BJ (cell line): Measurements from ENCODE around the gene KEL. TPM values are rescaled to one million over a fixed set of nuclear protein-coding genes. Genes with fewer than 3 reads are reported as not detected.

Source experiments
- CTCF ChIA-PET: fragments of 350-600 bp; formaldehyde crosslinking; extraction: SDS; loops from one replicate; lab custom pipeline; 2021; ENCODE audit warnings: antibody characterized with exemption, inconsistent platforms; lab: Yijun Ruan, JAX
- POLR2A ChIA-PET: fragments of 300-600 bp; sonication (Branson Sonifier 250); formaldehyde crosslinking; extraction: SDS; loops from one replicate; lab custom pipeline; 2021; ENCODE audit warnings: antibody characterized with exemption; lab: Charles Lee
- DNase-seq: peaks from one replicate; pipeline ENCODE4 v3.0.0-alpha.2; 2011; ENCODE audit warnings: low read depth
- H3K27me3 ChIP-seq: 2 replicates; pipeline ENCODE4 v1.6.0; 2011; ENCODE audit warnings: low read length; ENCODE audit not compliant: control insufficient read depth, insufficient read depth
- H3K36me3 ChIP-seq: 2 replicates; pipeline ENCODE4 v1.5.1; 2011; ENCODE audit warnings: low read length; ENCODE audit not compliant: control insufficient read depth, insufficient read depth
- H3K4me3 ChIP-seq: 2 replicates; pipeline ENCODE4 v1.5.1; 2011; ENCODE audit warnings: low read depth, mild to moderate bottlenecking, control low read depth, low read length
- polyA plus RNA-seq: library from polyadenylated mRNA; depleted of rRNA; stranded (reverse); fragments of >200 nt; gene quantifications from 2 replicates; pipeline ENCODE4 v1.2.3, GENCODE V29; 2011
- TF ChIP-seq, protein P1 (sequence below): IDR thresholded peaks from 2 replicates; pipeline ENCODE4 v1.5.1; 2011; ENCODE audit warnings: low read depth, mild to moderate bottlenecking, control low read depth, inconsistent platforms, low read length, moderate library complexity; ENCODE audit not compliant: insufficient read depth

The KEL gene
- polyA plus RNA-seq, 1 experiment, result 0.31 TPM

DNA sequence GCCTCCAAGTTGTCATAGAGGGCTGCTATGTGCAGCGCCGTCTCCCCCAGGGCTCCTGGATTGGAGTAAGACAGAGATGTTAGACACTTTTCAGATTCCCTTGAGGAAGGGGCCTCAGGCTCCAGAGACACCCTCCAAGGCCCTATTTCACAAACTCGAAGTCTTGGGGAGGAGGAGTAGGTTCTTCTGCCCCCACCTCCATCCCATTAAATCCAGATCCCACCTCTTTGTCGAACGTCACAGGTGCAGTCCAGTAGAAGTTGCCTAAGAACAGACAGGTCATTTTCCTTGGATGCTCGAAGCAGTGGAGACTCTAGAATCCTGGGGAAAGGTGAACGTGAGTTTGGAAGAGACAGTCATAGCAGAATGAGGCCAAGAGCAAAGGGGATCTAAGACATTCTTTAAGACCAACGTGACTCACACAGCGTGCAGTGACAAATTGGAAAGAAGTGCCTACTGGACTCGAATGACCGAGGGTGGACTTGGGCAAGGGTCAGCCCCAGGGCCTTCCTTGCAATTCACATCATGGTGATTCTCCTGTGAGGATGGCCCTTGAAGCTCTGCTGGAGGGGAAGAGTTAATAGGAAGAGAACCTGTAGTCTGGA, 31.9 kb downstream of the KEL start:
- H3K4me3 ChIP-seq, result no peak overlapping the region
- TF ChIP-seq, protein P1, sequence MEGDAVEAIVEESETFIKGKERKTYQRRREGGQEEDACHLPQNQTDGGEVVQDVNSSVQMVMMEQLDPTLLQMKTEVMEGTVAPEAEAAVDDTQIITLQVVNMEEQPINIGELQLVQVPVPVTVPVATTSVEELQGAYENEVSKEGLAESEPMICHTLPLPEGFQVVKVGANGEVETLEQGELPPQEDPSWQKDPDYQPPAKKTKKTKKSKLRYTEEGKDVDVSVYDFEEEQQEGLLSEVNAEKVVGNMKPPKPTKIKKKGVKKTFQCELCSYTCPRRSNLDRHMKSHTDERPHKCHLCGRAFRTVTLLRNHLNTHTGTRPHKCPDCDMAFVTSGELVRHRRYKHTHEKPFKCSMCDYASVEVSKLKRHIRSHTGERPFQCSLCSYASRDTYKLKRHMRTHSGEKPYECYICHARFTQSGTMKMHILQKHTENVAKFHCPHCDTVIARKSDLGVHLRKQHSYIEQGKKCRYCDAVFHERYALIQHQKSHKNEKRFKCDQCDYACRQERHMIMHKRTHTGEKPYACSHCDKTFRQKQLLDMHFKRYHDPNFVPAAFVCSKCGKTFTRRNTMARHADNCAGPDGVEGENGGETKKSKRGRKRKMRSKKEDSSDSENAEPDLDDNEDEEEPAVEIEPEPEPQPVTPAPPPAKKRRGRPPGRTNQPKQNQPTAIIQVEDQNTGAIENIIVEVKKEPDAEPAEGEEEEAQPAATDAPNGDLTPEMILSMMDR, result no peak
- POLR2A ChIA-PET, result no interaction called here

DNA sequence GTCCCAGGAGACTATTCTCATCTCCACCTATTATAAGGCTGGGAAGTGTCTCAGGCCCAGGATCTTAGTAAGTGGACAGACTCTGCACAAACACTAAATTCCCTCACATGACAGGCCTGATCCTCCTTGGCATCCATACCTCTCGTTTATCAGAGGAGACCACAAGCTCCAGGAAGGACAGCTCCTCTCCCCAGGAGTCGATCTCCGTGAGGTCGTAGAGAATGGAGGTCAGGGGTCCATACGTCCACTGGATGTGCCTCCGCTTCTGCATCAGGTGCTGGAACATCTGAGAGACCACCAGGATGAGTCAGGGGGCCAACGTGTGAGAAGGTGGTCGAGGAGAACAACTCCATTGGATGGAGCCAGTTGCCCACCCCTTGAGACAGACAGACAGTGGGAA, 34.2 kb downstream of the KEL start:
- DNase-seq, result no peak
- TF ChIP-seq, protein P1, result no peak
- CTCF ChIA-PET, result interaction anchor here (1.2 kb wide), 1 partner anchor 9 kb away, joined by 3 read pairs; no protein-coding TSS in a partner anchor
- POLR2A ChIA-PET, result no interaction called here
- H3K4me3 ChIP-seq, result no peak overlapping the region
- no peaks in the 10 kb centered on the region for H3K27me3 ChIP-seq
- H3K36me3 ChIP-seq, result no peaks in the 10 kb centered on the region

More for the DNA sequence above, 31.9 kb downstream of the KEL start:
- no peak for DNase-seq
- H3K36me3 ChIP-seq, result no peaks in the 10 kb centered on the region
- H3K27me3 ChIP-seq, result no peaks in the 10 kb centered on the region
- CTCF ChIA-PET, result no interaction called here

DNA sequence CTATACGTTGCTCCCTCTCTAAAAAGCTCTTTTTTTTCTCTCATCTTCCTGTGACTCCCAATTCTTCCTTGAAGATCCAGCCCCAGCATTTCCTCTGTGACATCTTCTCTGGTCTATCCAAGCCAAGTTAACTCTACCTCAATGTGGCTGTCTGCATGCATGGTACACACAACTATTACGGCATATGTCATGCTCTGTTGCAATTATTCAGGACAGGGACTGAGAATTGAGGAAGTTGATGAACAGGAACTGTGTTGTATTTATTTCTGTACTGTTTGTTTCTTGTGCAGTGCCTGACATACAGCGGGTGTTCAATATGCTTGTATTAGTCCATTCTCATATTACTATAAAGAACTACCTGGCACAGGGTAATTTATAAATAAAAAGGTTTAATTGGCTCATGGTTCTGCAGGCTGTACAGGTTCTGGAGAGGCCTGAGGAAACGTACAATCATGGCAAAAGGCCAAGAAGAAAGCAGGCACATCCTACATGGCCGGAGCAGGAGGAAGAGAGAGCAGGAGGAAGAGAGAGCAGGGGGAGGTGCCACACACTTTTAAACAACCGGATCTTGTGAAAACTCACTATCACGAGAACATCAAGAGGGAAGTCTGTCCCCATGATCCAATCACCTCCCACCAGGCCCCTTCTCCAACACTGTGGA, 34.9 kb downstream of the KEL start:
- CTCF ChIA-PET, result interaction anchor here (1.2 kb wide), 1 partner anchor 8 kb away, joined by 3 read pairs; no protein-coding TSS in a partner anchor
- no peaks in the 10 kb centered on the region for H3K36me3 ChIP-seq
- no peak for DNase-seq
- POLR2A ChIA-PET, result no interaction called here
- no peaks in the 10 kb centered on the region for H3K27me3 ChIP-seq
- no peak overlapping the region for H3K4me3 ChIP-seq
- TF ChIP-seq, protein P1, result no peak

DNA sequence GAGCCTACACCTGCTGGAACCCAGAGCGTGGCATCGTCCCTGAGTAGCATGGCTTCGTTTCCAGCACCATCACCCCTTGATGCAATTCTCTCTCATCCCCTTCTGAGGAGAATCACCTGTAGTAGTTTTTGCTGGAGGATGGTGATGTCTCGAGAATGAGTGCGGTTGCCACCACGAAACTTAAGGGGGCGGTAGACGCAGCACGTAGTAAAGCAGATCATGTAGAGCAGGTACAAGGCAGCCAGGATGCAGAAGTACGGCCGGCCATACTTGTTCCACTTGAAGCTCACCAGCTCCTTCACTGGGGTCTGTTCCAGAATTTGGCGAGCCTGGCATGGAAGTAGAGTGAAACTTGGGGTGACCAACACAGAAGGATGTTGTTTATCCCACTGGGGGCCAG, 36.8 kb downstream of the KEL start:
- POLR2A ChIA-PET, result no interaction called here
- Histone ChIP-seq H3K4me3 (no peak overlapping the region), H3K27me3 (no peaks in the 10 kb centered on the region), H3K36me3 (no peaks in the 10 kb centered on the region)
- DNase-seq, result no peak
- TF ChIP-seq, protein P1, result no peak
- CTCF ChIA-PET, result no interaction called here

DNA sequence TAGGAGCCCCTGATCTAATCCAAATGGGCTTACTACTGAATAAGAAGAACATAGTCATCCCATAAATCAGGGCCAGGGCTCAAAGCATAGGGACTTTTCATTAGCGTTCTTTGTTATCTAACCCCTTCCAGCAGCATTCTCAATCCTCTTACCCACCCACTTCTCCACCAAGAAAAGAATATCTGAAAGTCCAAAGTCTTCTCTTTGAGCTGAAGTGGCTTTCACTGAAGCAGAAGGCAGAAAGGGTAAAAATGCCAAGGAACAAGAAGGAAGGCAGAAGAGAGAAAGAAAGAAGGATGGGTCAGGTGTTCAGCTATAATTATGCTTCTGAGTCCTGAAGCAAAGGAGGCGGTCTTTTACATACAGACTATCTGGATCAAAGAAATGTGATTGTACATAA, 38.8 kb downstream of the KEL start:
- CTCF ChIA-PET, result interaction anchor here (1.8 kb wide), 1 partner anchor 11 kb away, joined by 4 read pairs; no protein-coding TSS in a partner anchor
- POLR2A ChIA-PET, result no interaction called here

More for the DNA sequence above, 38.8 kb downstream of the KEL start:
- DNase-seq, result no peak
- Histone ChIP-seq H3K4me3 (no peak overlapping the region), H3K36me3 (no peaks in the 10 kb centered on the region), H3K27me3 (no peaks in the 10 kb centered on the region)
- TF ChIP-seq, protein P1, result no peak
